Measurements from ENCODE around the gene POLR2E. TPM values are rescaled to one million over a fixed set of nuclear protein-coding genes. Genes with fewer than 3 reads are reported as not detected.
A peak's percentile ranks its signal among the peaks of the same experiment; 100 is the strongest.

The POLR2E gene
- total and polyA plus RNA-seq, 5 experiments from 2014 or later = 88.0 to 233 (median 159) TPM

DNA sequence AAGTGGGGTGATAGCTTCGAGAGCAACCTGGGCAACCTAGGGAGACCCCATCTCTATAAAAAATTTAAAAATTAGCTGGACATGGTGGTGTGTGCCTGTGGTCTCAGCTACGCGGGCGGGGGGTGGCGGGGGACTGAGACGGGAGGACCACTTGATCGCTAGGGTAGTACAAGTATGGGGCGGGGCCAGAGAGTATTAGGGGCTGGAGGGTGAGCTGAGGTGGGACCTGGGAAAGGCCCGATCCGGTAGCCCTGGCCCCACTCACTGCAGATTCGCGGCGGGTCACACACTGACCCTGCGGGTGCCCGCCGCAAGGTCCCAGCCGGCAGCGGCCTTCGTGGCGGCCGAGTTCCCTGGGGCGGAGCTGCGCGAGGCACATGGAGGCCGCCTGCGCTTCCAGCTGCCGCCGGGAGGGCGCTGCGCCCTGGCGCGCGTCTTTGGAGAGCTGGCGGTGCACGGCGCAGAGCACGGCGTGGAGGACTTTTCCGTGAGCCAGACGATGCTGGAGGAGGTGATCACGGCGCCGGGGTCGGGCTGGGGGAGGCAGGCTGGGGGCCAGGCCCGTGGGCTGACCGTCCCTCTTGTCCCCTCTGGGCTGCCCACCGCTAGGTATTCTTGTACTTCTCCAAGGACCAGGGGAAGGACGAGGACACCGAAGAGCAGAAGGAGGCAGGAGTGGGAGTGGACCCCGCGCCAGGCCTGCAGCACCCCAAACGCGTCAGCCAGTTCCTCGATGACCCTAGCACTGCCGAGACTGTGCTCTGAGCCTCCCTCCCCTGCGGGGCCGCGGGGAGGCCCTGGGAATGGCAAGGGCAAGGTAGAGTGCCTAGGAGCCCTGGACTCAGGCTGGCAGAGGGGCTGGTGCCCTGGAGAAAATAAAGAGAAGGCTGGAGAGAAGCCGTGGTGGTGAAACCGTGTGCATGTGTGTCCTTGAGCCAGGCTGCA lies 30.2 kb downstream of the POLR2E start:
- DNase-seq (peak in 9 of 10 donors; percentile 59 to 78 (median 68)), ATAC-seq (peak; percentile 21 to 30)
- POLR2A ChIA-PET = interaction anchor here (0.6 to 31.7 kb wide), 14 partner anchors 9 to 204 kb away, joined by 3 to 2279 read pairs (median 11); partner anchors contain the start of genes ABCA7, CIRBP, CNN2 and GPX4
- H3K36me3 Mint-ChIP-seq = peaks cover 0 to 22% (median 9%) of the 10 kb centered on the region in 3 donors
- H3K27me3 Mint-ChIP-seq = no peaks in the 10 kb centered on the region
- H3K9me3 Mint-ChIP-seq = peaks cover 0 to 2% (median 0%) of the 10 kb centered on the region in 9 donors
- peaks cover 16 to 46% (median 34%) of the 10 kb centered on the region in 4 donors for H3K4me1 Mint-ChIP-seq
- H3K4me3 Mint-ChIP-seq = peak overlapping the region; percentile 40 to 92 (median 74)
- peak overlapping the region in 9 of 10 donors; percentile 76 to 94 (median 91) for H3K27ac Mint-ChIP-seq

- peak in 2 of 10 donors; percentile 4 to 62 for DNase-seq
- H3K27ac Mint-ChIP-seq = peak overlapping the region in 4 of 10 donors; percentile 20 to 59 (median 44)
- POLR2A ChIA-PET = interaction anchor here (0.9 to 31.7 kb wide), 11 partner anchors 8 to 80 kb away, joined by 3 to 2279 read pairs (median 27); partner anchors contain the start of genes ABCA7, CNN2, GPX4 and POLR2E
Observed at GRCh38 chr19:1063909-1064660, 31.1 kb downstream of the POLR2E start.

GRCh38 chr19:1063030-1063908 lies 31.9 kb downstream of the POLR2E start:
- peaks cover 0 to 18% (median 13%) of the 10 kb centered on the region in 3 donors for H3K36me3 Mint-ChIP-seq
- peaks cover 9 to 37% (median 30%) of the 10 kb centered on the region in 4 donors for H3K4me1 Mint-ChIP-seq
- DNase-seq = peak in 9 of 10 donors; percentile 41 to 71 (median 62)
- ATAC-seq = no peak
- POLR2A ChIA-PET = interaction anchor here (0.7 to 31.7 kb wide), 6 partner anchors 8 to 528 kb away, joined by 4 to 2279 read pairs (median 694); partner anchors contain the start of genes ABCA7, CNN2, GPX4 and POLR2E
- H3K4me3 Mint-ChIP-seq = peak overlapping the region in 3 of 10 donors; percentile 24 to 92 (median 42)
- no peaks in the 10 kb centered on the region for H3K27me3 Mint-ChIP-seq
- H3K9me3 Mint-ChIP-seq = peaks cover 0 to 13% (median 0%) of the 10 kb centered on the region in 9 donors
- H3K27ac Mint-ChIP-seq = peak overlapping the region in 2 of 10 donors; percentile 44 to 70

More at GRCh38 chr19:1063909-1064660, 31.1 kb downstream of the POLR2E start:
- Mint-ChIP-seq H3K36me3 (peaks cover 0 to 20% (median 13%) of the 10 kb centered on the region in 3 donors), H3K4me3 (peak overlapping the region in 4 of 10 donors; percentile 26 to 92 (median 45)), H3K27me3 (no peaks in the 10 kb centered on the region), H3K4me1 (peaks cover 12 to 41% (median 31%) of the 10 kb centered on the region in 4 donors), H3K9me3 (peaks cover 0 to 8% (median 0%) of the 10 kb centered on the region in 9 donors)
- no peak for ATAC-seq

DNA sequence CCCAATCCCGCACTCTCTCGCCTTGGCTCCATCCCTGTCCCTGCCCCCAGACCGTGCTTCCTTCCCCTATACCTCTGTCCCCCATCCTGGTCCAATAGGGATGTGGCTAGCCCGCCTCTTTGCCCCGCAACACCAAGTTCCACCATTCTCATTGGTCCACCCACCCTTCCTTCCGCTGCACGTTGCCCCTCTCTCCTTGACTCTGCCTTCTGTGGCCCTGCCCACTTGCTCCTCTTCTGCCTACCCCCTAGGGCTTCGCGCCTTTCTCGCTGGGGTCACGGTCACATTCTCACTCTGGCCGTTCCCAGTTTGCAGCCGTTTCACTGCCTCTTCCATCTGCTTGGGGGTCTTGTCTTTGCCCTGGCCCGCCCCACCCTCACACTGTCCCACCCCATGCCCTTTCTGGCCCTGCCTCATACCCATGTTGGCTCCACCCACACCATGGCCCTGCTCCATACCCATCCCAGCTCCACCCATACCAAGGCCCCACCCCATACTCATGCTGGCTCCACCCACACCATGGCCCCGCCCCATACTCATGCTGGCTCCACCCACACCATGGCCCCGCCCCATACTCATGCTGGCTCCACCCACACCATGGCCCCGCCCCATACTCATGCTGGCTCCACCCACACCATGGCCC lies 32.7 kb downstream of the POLR2E start:
- peaks cover 0 to 20% (median 5%) of the 10 kb centered on the region in 9 donors for H3K9me3 Mint-ChIP-seq
- peak overlapping the region in 1 of 10 donors; percentile 65 for H3K27ac Mint-ChIP-seq

DNA sequence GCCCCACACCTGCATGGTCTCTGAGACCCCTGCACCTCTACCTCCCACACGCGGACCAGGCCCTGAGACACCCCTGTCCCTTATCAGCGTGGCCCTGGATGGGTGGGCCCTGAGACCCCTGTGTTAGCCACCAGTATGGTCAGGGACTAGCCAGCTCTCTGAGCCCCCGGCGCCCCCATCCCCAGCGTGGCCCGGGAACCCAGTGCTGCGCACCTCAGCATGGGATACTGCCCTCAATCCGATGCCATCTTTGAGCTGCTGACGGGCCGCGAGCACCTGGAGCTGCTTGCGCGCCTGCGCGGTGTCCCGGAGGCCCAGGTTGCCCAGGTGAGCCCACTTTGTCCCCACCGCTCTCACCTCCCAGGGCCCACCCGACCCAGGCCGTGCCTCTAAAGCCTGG lies 33.2 kb downstream of the POLR2E start:
- H3K27ac Mint-ChIP-seq = peak overlapping the region in 1 of 10 donors; percentile 33

More for the DNA sequence above, 32.7 kb downstream of the POLR2E start:
- POLR2A ChIA-PET = interaction anchor here (0.7 to 31.7 kb wide), 3 partner anchors 19 to 529 kb away, joined by 4 to 2279 read pairs (median 768); partner anchors contain the start of gene ABCA7
- peaks cover 14 to 44% (median 38%) of the 10 kb centered on the region in 4 donors for H3K4me1 Mint-ChIP-seq
- H3K27me3 Mint-ChIP-seq = no peaks in the 10 kb centered on the region
- ATAC-seq = no peak
- peak in 1 of 10 donors; percentile 41 for DNase-seq
- no peak overlapping the region for H3K4me3 Mint-ChIP-seq
- H3K36me3 Mint-ChIP-seq = peaks cover 2 to 23% (median 21%) of the 10 kb centered on the region in 3 donors

DNA sequence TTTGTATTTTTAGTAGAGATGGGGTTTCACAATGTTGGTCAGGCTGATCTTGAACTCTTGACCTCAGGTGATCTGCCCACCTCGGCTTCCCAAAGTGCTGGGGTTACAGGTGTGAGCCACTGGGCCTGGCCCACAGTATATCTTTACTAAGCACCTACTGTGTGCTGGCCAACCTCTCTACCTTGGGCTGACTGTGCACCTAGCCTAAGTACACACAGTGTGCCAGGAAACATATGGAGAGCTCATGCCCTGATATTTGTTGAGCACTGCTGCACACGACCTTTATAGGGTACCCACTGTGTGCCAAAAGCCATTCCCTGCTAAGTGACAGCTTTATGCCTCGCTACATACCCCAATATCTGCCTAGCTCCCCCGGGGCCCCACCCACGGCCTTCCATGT lies 34.5 kb downstream of the POLR2E start:
- no peaks in the 10 kb centered on the region for H3K27me3 Mint-ChIP-seq
- POLR2A ChIA-PET = interaction anchor here (0.6 to 31.7 kb wide), 7 partner anchors 10 to 530 kb away, joined by 3 to 2279 read pairs (median 3); partner anchors contain the start of gene ABCA7

More for the DNA sequence above, 33.2 kb downstream of the POLR2E start:
- POLR2A ChIA-PET = interaction anchor here (0.7 to 31.7 kb wide), 4 partner anchors 20 to 530 kb away, joined by 4 to 2279 read pairs (median 386); partner anchors contain the start of gene ABCA7
- ATAC-seq = no peak
- peaks cover 18 to 50% (median 43%) of the 10 kb centered on the region in 4 donors for H3K4me1 Mint-ChIP-seq
- H3K36me3 Mint-ChIP-seq = peaks cover 6 to 29% (median 26%) of the 10 kb centered on the region in 3 donors
- peaks cover 0 to 25% (median 10%) of the 10 kb centered on the region in 9 donors for H3K9me3 Mint-ChIP-seq
- H3K4me3 Mint-ChIP-seq = no peak overlapping the region
- no peaks in the 10 kb centered on the region for H3K27me3 Mint-ChIP-seq
- DNase-seq = peak in 1 of 10 donors; percentile 4

GRCh38 chr19:1058112-1058511 lies 37.1 kb downstream of the POLR2E start:
- peaks cover 17 to 28% (median 21%) of the 10 kb centered on the region in 4 donors for H3K4me1 Mint-ChIP-seq
- H3K27ac Mint-ChIP-seq = peak overlapping the region in 9 of 10 donors; percentile 11 to 84 (median 59)
- POLR2A ChIA-PET = interaction anchor here (0.7 to 8.4 kb wide), 12 partner anchors 8 to 211 kb away, joined by 3 to 173 read pairs (median 8); partner anchors contain the start of genes ABCA7, ARHGAP45, CIRBP and TMEM259
- H3K27me3 Mint-ChIP-seq = no peaks in the 10 kb centered on the region
- DNase-seq (no peak), ATAC-seq (peak in 1 of 2 donors; percentile 24)
- H3K36me3 Mint-ChIP-seq = peaks cover 14 to 49% (median 41%) of the 10 kb centered on the region in 3 donors
- peak overlapping the region in 4 of 10 donors; percentile 15 to 36 (median 20) for H3K4me3 Mint-ChIP-seq
- peaks cover 0 to 41% (median 17%) of the 10 kb centered on the region in 9 donors for H3K9me3 Mint-ChIP-seq

More for the DNA sequence above, 34.5 kb downstream of the POLR2E start:
- H3K4me3 Mint-ChIP-seq = no peak overlapping the region
- no peak for ATAC-seq
- peaks cover 0 to 36% (median 17%) of the 10 kb centered on the region in 9 donors for H3K9me3 Mint-ChIP-seq
- DNase-seq = no peak
- H3K27ac Mint-ChIP-seq = no peak overlapping the region
- H3K4me1 Mint-ChIP-seq = peaks cover 22 to 49% (median 39%) of the 10 kb centered on the region in 4 donors
- peaks cover 14 to 41% (median 37%) of the 10 kb centered on the region in 3 donors for H3K36me3 Mint-ChIP-seq

GRCh38 chr19:1057176-1057855 lies 37.9 kb downstream of the POLR2E start:
- H3K27me3 Mint-ChIP-seq = no peaks in the 10 kb centered on the region
- H3K27ac Mint-ChIP-seq = peak overlapping the region in 9 of 10 donors; percentile 60 to 90 (median 84)
- H3K4me3 Mint-ChIP-seq = peak overlapping the region in 5 of 10 donors; percentile 21 to 71 (median 46)
- peaks cover 17 to 34% (median 21%) of the 10 kb centered on the region in 4 donors for H3K4me1 Mint-ChIP-seq
- POLR2A ChIA-PET = interaction anchor here (0.5 to 8.4 kb wide), 12 partner anchors 9 to 198 kb away, joined by 3 to 173 read pairs (median 8); partner anchors contain the start of genes ABCA7, ARHGAP45 and TMEM259
- ATAC-seq = peak; percentile 54 to 70
- H3K9me3 Mint-ChIP-seq = peaks cover 0 to 41% (median 17%) of the 10 kb centered on the region in 9 donors
- DNase-seq = peak in 4 of 10 donors; percentile 43 to 63 (median 59)
- peaks cover 14 to 49% (median 41%) of the 10 kb centered on the region in 3 donors for H3K36me3 Mint-ChIP-seq

DNA sequence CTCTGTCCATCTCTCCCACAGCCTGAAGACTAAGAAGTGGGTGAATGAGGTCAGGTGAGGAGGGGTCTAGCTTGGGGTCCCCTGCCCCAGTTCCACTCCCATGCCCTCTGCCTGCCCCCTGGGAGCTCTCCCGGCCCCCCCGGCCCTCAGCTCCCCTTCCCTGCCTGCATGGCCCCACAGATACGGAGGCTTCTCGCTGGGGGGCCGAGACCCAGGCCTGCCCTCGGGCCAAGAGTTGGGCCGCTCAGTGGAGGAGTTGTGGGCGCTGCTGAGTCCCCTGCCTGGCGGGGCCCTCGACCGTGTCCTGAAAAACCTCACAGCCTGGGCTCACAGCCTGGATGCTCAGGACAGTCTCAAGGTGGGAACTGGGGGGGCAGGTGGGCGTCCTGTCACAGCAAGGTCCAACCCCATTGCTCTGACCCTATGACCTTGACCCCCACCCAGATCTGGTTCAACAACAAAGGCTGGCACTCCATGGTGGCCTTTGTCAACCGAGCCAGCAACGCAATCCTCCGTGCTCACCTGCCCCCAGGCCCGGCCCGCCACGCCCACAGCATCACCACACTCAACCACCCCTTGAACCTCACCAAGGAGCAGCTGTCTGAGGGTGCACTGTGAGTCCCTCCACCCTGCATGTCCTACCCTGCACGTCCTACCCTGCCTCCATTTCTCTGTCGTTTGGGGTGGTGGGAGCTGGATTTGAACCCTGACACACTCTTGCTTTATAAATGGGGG lies 39.1 kb downstream of the POLR2E start:
- H3K4me1 Mint-ChIP-seq = peaks cover 18 to 39% (median 24%) of the 10 kb centered on the region in 4 donors
- no peak overlapping the region for H3K4me3 Mint-ChIP-seq
- no peaks in the 10 kb centered on the region for H3K27me3 Mint-ChIP-seq
- POLR2A ChIA-PET = interaction anchor here (0.6 to 8.4 kb wide), 11 partner anchors 9 to 155 kb away, joined by 3 to 173 read pairs (median 13); partner anchors contain the start of genes ABCA7 and ARHGAP45
- peaks cover 0 to 39% (median 17%) of the 10 kb centered on the region in 9 donors for H3K9me3 Mint-ChIP-seq
- ATAC-seq = no peak
- peak in 1 of 10 donors; percentile 5 for DNase-seq
- peaks cover 14 to 49% (median 41%) of the 10 kb centered on the region in 3 donors for H3K36me3 Mint-ChIP-seq
- peak overlapping the region in 4 of 10 donors; percentile 40 to 78 (median 48) for H3K27ac Mint-ChIP-seq
